SU-DHL-6 (cell line): Measurements from ENCODE around the gene DCAF15.

Experiments
- H2AFZ ChIP-seq: fragments of 200-600 bp; sonication (generic); 2 replicates; pipeline ENCODE4 v1.6.1; 2014; ENCODE audit warnings: low read depth, mild to moderate bottlenecking, moderate library complexity, mixed read lengths, antibody characterized with exemption, low read length; ENCODE audit not compliant: severe bottlenecking
- H3F3A ChIP-seq: fragments of 200-600 bp; shearing (Covaris generic); 2 replicates; pipeline ENCODE4 v1.6.0; 2016; ENCODE audit warnings: antibody characterized with exemption, mild to moderate bottlenecking; ENCODE audit not compliant: insufficient read depth
- H3K27ac ChIP-seq: fragments of 200-600 bp; sonication (generic); 2 replicates; pipeline ENCODE4 v1.5.1; 2016; ENCODE audit warnings: low read depth, mild to moderate bottlenecking, low read length, moderate library complexity, mixed read lengths
- H3K27me3 ChIP-seq: fragments of 200-600 bp; sonication (generic), shearing (Covaris generic); 2 replicates; pipeline ENCODE4 v1.6.0; 2014; ENCODE audit warnings: mild to moderate bottlenecking, low read length
- H3K36me3 ChIP-seq: fragments of 200-600 bp; sonication (generic); 2 replicates; pipeline ENCODE4 v1.6.1; 2014; ENCODE audit warnings: mild to moderate bottlenecking, low read length, mixed read lengths
- H3K4me2 ChIP-seq: fragments of 300-600, 200-600 bp; shearing (Covaris generic), sonication (generic); 2 replicates; pipeline ENCODE4 v1.6.0; 2014; ENCODE audit warnings: low read length, low read depth, mild to moderate bottlenecking; ENCODE audit not compliant: poor library complexity, severe bottlenecking
- H3K4me3 ChIP-seq: fragments of 200-600 bp; sonication (generic); 2 replicates; pipeline ENCODE4 v1.5.1; 2014; ENCODE audit warnings: antibody characterized with exemption, low read length, mild to moderate bottlenecking, mixed read lengths; ENCODE audit not compliant: insufficient read depth, poor library complexity, severe bottlenecking
- H3K79me2 ChIP-seq: fragments of 200-600 bp; sonication (generic); 2 replicates; pipeline ENCODE4 v1.6.1; 2014; ENCODE audit warnings: mild to moderate bottlenecking, low read length, moderate library complexity; ENCODE audit not compliant: insufficient read depth
- H3K9ac ChIP-seq: fragments of 200-600 bp; sonication (generic); 2 replicates; pipeline ENCODE4 v1.7.0; 2014; ENCODE audit warnings: mild to moderate bottlenecking, low read length
- H3K9me2 ChIP-seq: fragments of 200-600 bp; sonication (generic); replicated peaks from 2 replicates; pipeline ENCODE4 v1.6.1; 2014; ENCODE audit warnings: low read length; ENCODE audit not compliant: insufficient read depth
- H3K9me3 ChIP-seq: fragments of 200-600 bp; sonication (generic); 2 replicates; pipeline ENCODE4 v1.6.1; 2014; ENCODE audit warnings: low read length, mixed read lengths; ENCODE audit not compliant: insufficient read depth
- H4K20me1 ChIP-seq: fragments of 200-600 bp; sonication (generic); 2 replicates; pipeline ENCODE4 v1.6.1; 2014; ENCODE audit warnings: low read depth, mild to moderate bottlenecking, antibody characterized with exemption, low read length, moderate library complexity, mixed read lengths
- CTCF ChIP-seq: fragments of 200-600 bp; sonication (generic); IDR thresholded peaks from one replicate; pipeline ENCODE4 v1.5.1; 2017; ENCODE audit warnings: antibody characterized with exemption, mild to moderate bottlenecking, low read length, moderate library complexity; ENCODE audit not compliant: insufficient read depth, poor library complexity, severe bottlenecking
- EZH2phosphoT487 ChIP-seq: fragments of 200-600 bp; sonication (generic), shearing (Covaris generic); conservative IDR thresholded peaks from 2 replicates; pipeline ENCODE4 v1.6.1; 2018; ENCODE audit warnings: mild to moderate bottlenecking, antibody characterized with exemption, low read length, moderate library complexity, mixed read lengths

The DCAF15 gene

DNA sequence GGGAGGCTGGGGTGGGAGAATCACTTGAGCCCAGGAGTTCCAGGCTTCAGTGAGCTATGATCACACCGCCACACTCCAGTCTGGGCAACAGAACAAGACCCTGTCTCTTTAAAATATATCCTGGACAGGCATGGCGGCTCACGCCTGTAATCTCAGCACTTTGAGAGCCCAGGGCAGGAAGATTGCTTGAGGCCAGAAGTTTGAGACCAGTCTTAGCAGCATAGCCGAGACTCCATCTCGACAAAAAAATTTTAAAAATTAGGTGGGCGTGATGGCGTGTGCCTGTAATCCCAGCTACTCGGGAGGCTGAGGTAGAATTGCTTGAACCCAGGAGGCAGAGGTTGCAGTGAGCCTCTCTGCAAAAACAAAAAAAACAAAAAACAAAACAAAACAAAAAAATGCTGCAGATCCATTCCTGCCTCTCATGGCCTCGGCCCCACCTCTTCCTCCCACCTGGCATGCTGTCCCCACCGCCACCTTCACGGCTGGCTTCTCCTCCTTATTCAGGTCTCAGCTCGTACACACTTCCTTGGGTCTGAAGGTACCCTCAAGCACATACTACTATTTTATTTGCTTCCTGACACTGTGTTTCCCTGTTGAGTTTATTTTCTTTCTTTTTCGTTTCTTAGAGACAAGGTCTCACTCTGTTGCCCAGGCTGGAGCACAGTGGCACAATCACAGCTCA lies 48.5 kb downstream of the DCAF15 start:
- no peak overlapping the region for H3K4me2 ChIP-seq
- no peaks in the 10 kb centered on the region for H4K20me1 ChIP-seq
- H3K9me3 ChIP-seq: peaks cover 3% of the 10 kb centered on the region; the same call in 1 of the 2 replicates
- H3K27ac ChIP-seq: no peak overlapping the region
- no peaks in the 10 kb centered on the region for H3K9me2 ChIP-seq
- no peak overlapping the region for H3K9ac ChIP-seq
- H3K4me3 ChIP-seq: no peak overlapping the region
- peaks cover 4% of the 10 kb centered on the region; the same call in 1 of the 2 replicates for H3K79me2 ChIP-seq
- no peak overlapping the region for H2AFZ ChIP-seq
- TF ChIP-seq CTCF (no peak), EZH2phosphoT487 (no peak)
- peaks cover 19% of the 10 kb centered on the region for H3F3A ChIP-seq
- no peaks in the 10 kb centered on the region for H3K36me3 ChIP-seq
- H3K27me3 ChIP-seq: no peaks in the 10 kb centered on the region

- Histone ChIP-seq H4K20me1 (no peaks in the 10 kb centered on the region), H3F3A (peaks cover 19% of the 10 kb centered on the region), H3K79me2 (peaks cover 4% of the 10 kb centered on the region; the same call in 1 of the 2 replicates), H3K9me3 (peaks cover 3% of the 10 kb centered on the region; the same call in 1 of the 2 replicates), H3K27me3 (no peaks in the 10 kb centered on the region), H2AFZ (peak overlapping the region; percentile 69), H3K27ac (peak overlapping the region; percentile 75), H3K4me2 (peak overlapping the region; percentile 59), H3K9me2 (no peaks in the 10 kb centered on the region), H3K36me3 (no peaks in the 10 kb centered on the region), H3K9ac (peak overlapping the region; percentile 43), H3K4me3 (peak overlapping the region; percentile 15)
- no peak for TF ChIP-seq EZH2phosphoT487
- no peak for TF ChIP-seq CTCF
These were observed 50.4 kb downstream of the DCAF15 start for GRCh38 chr19:14002571-14003250.

DNA sequence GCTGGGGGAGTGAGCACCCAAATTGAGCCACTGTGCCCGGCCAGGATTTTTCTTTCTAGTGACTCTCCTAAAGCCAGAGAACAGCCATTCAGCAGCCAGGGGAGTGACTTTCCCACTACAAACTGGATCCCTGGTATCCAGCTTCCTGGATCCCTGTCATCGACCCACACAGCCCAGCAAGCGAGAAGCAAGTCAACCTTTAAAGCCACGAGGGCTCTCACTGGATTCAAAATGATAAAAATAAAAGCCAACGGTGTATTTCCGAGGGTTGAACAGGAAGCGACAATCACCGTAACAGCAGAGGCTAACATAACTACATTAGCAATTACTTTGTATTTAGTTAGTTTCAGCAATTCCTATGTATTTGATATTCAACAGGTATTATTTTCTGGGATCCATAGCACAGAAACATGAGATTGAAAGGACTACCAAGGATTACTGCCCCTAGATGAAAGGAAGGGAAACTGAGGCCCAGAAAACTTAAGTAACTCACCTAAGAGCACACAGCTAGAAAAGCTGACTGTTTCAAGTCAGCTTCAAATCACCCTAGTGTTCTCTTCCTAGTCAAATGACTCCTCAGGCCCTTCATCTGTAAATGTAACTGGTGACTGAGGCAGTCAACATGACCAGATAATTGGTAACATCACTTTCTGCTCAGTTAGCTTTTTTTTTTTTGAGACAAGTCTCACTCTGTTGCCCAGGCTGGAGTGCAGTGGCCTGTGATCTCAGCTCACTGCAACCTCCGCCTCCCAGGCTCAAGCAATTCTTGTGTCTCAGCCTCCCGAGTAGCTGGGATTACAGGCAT lies 51.1 kb downstream of the DCAF15 start:
- Histone ChIP-seq H3F3A (peaks cover 23% of the 10 kb centered on the region), H3K27ac (peak overlapping the region; percentile 75), H2AFZ (peak overlapping the region; percentile 69), H3K79me2 (peaks cover 4% of the 10 kb centered on the region; the same call in 1 of the 2 replicates), H3K4me3 (peak overlapping the region; percentile 15), H3K27me3 (no peaks in the 10 kb centered on the region), H3K36me3 (no peaks in the 10 kb centered on the region), H3K9ac (peak overlapping the region; percentile 43), H3K4me2 (peak overlapping the region; percentile 59), H4K20me1 (no peaks in the 10 kb centered on the region), H3K9me3 (peaks cover 3% of the 10 kb centered on the region; the same call in 1 of the 2 replicates), H3K9me2 (no peaks in the 10 kb centered on the region)
- no peak for TF ChIP-seq EZH2phosphoT487
- TF ChIP-seq CTCF: no peak
